SK-N-MC (cell line): ENCODE results near the gene SCAMP4.

ENCODE experiments used
- EZH2 ChIP-seq: fragments of 200-600 bp; sonication (generic); IDR thresholded peaks from one replicate; pipeline ENCODE4 v1.6.1; 2017; ENCODE audit warnings: antibody characterized with exemption
- FOXP2 ChIP-seq: optimal IDR thresholded peaks from 2 replicates; pipeline ENCODE3; 2011; ENCODE audit warnings: mild to moderate bottlenecking, moderate library complexity; ENCODE audit not compliant: insufficient read depth; ENCODE audit errors: extremely low read length, control extremely low read depth
- POLR2AphosphoS5 ChIP-seq: IDR thresholded peaks from 2 replicates; pipeline ENCODE4 v1.6.1; 2012; ENCODE audit warnings: mild to moderate bottlenecking, low read depth, low read length, borderline replicate concordance

- TF ChIP-seq POLR2AphosphoS5 (no peak), EZH2 (no peak), FOXP2 (no peak)
Measured at GRCh38 chr19:1880611-1881392, 24.4 kb upstream of the SCAMP4 start.
